ENCODE measurements around the gene CHD5.
A peak's percentile ranks its signal among the peaks of the same experiment; 100 is the strongest.

Gene CHD5

DNA sequence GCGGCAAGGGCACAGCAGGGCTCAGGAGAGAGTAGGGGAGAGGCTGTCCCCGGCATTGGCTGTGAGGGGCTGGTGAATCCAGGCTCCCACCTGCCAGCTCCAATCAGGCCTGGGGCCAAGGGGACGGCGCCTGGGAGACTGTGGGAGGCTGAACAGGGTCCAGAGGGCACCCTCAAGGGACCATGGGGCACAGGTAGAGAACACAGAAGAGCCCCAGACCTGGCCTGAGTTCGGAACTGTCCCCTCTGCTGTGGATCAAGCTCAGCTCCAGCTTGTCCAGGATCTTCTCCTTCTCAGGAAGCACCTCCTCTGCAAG is 67.5 kb downstream of the CHD5 start:
- no peak for DNase-seq (ENCODE audit: low spot score)

DNA sequence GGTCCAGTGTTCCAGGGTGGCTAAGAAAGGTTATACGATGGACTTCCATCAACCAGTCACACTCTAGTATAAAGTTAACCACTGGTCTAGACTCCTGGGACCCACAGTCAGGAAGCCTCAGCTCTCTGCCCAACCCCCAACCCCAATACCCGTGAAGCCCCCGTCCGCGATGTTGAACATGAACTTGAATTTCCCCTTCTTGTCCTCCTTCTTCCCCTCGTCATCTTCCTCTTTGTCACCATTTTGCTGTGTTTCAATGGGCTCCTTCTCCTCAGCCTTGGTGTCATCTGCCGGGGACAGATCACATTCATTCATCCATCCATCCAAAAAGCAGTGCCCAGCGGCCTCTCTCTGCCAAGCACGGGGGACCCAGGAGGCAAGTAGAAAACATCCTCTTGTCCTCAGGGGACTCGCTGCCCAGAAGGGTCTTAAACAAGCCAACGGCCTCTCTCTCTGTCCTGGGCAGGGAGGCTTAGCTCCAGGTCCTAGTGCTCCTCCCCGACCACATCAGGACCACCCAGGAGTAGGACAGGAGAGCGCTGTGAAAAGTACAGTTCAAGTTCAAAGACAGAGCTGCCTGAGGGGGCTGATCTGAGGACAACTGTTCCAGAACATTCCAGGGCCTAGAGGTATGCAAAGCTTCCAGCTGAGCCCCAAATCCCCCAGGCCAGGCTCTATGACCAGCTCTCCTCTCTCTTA is 68.0 kb downstream of the CHD5 start:
- DNase-seq (ENCODE audit: low spot score): no peak

DNA sequence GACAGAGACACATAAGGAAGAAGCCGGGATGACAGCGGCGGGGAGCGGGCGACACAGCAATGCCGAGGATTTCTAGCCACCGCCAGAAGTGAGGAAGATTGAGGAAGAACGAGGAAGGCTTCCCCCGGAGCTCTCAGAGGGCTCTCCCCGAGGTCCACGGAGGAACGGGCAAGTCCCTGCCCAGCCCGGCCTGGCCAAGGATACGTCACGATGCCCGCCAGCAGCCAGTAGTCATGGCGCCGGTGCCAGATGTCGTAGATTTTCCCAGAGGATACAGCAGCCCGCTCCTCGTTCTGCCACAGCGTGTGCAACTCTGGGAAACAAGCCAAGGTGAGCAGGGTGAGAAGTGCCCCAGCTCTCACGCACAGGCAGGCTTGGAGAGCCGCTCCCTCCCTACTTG is 68.5 kb downstream of the CHD5 start:
- DNase-seq (ENCODE audit: low spot score): no peak

DNA sequence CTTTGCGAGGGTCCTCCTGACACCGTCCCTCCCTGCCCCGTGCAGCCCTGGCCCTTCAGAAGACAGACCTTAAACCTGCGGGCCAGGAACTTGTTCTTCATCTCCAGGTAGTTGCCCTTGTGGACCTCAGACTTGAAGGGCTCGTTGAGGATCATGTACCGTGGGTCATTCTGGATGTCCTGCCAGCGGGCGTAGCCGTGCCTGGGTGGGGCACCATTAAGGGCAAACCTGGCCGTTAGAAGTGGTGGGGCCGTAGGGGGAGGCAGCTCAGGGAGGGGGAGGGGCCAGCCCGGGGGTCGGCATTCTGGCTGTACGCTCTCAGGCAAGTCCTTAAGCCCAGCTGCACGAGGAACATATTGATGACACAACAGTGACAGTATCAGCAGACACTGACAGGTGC is 69.8 kb downstream of the CHD5 start:
- DNase-seq (ENCODE audit: low spot score): no peak

DNA sequence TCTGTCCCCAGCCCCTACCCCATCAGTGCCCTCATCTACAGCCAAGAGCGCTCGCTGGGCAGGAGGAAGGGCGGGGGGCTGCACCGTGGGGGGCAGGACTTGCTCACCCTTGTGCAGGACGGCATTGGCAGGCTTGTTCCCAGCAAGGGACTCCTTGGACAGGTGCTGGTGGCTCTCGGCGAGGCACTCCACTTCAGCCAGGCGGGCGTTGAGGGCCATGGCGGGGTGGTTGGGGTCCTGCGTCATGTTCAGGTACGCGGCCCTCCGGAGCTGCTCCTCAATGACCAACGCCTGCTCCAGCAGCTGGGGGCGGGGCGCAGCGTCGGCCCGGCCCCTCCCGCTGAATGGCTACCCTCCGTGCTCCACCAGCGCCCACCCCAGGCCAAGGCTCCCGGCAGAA is 70.4 kb downstream of the CHD5 start:
- no peak for DNase-seq (ENCODE audit: low spot score)

DNA sequence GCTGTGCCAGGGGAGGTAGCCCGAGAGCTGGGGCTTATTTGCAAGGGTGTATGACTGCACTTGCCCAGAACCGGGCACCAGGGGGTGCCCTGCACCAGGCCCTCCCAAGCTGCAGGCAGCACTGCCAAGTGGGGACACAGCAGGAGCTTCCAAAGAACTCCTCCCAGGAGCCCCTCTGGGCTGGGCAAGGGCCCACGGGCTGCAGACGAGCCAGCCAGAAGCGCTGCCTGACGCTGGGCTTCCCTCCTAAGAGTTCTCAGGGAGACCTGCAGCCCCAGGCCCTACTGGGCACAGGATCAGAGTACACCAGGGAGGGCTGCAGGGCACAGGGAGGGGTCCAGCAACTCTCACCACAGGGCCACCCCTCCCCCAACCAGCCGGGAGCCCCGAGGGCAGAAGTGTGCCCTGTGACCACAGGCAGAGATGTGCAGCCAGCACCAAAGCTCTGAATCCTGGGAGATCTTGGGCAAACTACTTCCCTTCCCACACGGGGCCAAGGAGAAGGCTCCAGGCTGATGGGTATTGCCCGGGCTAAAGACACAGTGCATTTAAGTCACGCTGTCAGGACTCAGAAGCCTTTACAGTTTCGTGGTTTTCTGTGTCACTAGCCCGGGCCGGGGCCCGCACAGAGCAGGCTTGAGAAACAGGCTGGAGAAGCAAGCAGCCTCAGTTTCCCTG is 71.0 kb downstream of the CHD5 start:
- peak; percentile 72 for DNase-seq (ENCODE audit: low spot score)

DNA sequence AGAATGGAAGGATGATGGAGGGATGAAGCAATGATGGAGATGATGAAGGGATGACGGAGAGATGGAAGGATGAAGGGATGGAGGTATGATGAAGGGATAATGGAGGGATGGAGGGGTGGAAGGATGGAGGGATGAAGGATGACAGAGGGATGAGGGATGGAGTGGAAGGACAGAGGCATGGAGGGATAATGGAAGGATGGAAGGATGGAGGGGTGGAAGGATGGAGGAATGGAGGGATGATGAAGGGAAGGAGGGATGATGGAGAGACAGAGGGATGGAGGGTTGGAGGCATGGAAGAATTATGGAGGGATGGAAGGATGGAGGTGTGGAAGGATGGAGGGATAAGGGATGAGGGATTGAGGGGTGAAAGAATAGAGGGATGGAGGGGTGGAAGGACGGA is 71.6 kb downstream of the CHD5 start:
- DNase-seq (ENCODE audit: low spot score): no peak

DNA sequence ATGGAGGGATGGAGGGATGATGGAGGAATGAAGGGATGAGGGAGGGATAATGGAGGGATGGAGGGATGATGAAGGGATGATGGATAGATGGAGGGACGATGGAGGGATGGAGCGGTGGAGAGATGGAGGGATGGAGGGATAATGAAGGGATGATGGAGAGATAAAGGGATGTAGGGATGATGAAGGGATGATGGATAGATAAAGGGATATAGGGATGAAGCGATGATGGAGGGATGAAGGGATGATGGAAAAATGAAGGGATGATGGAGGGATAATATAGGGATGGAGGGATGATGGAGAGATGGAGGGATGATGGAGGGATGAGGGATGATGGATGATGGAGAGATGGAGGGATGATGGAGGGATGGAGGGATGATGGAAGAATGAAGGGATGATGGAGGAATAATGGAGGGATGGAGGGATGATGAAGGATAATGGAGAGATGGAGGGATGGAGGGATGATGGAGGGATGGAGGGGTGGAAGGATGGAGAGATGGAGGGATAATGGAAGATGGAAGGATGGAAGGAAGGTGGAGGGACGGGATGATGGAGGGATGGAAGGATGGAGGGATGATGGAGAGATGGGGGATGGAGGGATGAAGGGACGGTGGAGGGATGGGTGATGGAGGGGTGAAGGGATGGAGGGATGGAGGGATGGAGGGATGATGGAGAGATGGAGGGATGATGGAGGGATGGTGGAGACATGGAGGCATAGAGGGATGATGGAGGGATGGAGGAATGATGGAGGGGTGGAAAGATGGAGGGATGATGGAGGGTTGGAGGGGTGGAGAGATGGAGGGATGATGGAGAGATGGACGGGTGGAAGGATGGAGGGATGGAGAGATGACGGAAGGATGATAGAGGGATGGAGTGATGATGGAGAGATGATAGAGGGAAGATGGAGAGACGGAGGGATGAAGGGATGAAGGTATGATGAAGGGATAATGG is 72.4 kb downstream of the CHD5 start:
- DNase-seq (ENCODE audit: low spot score): no peak

DNA sequence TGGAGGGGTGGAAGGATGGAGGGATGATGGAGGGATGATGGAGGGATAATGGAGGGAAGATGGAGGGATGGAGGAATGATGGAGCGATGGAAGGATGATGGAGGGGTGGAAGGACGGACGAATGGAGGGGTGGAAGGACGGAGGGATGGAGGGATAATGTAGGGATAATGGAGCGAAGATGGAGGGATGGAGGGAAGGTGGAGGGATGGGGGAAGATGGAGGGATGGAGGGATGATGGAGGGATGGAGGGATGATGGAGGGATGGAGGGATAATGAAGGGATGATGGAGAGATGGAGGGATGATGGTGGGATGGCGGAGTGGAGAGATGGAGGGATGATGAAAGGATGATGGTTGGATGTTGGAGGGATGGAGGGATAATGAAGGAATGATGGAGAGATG is 73.1 kb downstream of the CHD5 start:
- DNase-seq (ENCODE audit: low spot score): no peak

DNA sequence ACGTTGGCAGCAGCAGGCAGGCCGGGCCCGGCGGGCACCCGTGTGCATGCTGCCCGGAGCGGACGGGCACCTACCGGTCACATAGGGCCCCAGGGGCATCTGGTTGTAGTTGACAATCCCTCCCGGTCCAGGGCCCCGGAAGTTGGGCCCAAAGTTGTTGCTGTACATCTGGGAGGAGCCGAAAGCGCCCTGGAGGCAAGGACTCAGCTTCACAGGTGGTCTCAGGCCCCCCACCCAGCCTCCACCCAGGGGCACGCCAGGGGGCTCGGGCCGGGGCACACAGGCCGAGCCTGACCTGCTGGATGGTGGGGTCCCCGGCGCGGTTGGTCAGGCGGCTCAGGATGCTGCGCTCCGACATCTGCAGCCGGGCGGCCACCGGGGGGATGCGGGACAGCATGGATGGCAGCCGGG is 73.8 kb downstream of the CHD5 start:
- no peak for DNase-seq (ENCODE audit: low spot score)

DNA sequence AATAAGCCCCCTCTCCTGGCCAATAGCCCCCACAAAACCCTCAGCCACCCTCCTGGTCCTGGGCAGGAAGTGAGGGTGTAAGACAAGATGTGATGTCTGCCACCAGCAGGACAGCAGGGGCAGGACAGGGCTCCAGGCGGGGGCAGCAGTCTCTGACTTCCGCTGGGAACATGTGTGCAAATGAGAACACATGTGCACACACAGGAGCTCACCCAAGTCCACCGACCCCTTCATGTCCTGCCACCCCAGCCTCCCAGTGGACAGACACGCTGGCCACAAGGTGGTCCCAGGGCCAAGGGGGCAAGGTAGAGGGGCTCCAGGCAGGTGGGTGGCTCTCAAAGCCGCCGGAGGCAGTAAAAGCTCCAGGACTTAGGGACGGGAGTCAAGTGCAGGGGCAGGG is 74.4 kb downstream of the CHD5 start:
- no peak for DNase-seq (ENCODE audit: low spot score)

DNA sequence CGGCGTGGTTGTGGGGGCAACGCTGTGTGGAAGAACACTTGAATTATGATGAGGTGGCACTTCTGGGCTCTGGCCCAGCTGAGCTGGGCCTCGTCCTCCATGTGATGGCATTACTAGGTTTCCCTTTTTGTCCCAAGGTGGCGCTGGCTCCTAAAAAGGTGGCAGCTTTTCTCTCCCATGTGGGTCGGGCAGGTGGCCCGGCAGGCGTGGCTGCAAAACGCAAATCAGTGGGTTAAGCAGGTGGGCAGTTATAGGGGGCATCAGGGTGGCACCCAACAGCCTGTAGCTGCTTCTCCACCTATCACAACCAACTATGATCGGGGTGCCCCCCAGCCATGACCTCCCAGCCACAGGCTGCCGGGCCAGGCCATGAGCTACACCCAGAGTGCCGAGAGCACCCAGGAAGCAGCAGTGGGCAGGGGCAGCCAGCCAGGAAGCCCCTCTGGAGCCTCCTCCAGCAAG is 74.9 kb downstream of the CHD5 start:
- DNase-seq (ENCODE audit: low spot score): peak; percentile 40

DNA sequence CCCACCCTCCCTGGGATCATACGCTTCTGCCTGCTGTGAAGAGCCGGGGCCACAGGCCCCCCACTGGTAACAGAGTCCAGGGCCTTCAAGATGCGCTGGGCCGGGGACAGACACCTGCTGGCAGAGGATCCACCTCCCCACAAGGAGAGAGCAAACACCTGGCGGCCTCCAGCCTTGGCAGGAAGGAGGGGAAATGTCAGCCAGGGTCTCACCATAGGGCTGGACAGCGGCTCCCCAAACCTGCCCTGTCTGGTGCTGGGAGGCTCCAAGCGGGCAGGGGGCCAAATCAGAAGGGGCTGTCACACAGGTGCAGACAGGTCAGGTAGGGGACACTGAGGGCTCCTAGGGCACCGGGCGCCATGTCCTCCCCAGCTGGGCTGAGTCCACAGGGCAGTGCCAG is 75.5 kb downstream of the CHD5 start:
- no peak for DNase-seq (ENCODE audit: low spot score)

DNA sequence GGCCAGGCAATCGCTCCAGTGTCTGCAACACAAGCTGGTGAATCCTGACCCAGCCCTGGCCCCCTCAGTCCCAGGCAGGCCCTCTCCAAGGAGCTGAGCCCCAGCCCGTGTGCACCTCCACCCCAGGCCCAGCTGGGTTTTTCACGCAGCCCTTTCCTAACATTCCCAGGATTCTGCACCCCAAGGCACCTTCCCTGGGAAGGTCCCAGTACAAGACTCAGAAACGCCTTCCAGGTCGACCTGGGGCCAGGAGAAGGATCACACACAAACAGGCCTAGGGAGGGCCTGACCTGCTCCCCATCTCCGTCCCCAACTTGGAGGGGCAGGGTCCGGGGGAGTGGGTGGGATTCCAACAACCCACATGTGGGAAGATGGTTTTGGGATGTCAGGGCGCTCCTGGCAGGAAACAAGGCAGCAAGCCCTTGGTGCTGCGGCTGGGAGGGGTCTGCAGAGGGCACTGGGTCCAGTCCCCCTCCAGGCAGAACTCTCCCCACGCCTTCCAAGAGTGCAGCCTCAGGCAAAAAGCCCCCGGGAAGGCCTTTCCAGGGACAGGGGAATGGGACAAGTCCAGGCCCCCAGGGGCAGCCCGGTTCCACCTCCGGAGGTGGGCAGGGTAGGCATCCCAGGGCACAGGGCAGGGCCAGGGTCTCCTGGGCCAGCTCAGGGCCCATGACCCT is 76.1 kb downstream of the CHD5 start:
- no peak for DNase-seq (ENCODE audit: low spot score)

DNA sequence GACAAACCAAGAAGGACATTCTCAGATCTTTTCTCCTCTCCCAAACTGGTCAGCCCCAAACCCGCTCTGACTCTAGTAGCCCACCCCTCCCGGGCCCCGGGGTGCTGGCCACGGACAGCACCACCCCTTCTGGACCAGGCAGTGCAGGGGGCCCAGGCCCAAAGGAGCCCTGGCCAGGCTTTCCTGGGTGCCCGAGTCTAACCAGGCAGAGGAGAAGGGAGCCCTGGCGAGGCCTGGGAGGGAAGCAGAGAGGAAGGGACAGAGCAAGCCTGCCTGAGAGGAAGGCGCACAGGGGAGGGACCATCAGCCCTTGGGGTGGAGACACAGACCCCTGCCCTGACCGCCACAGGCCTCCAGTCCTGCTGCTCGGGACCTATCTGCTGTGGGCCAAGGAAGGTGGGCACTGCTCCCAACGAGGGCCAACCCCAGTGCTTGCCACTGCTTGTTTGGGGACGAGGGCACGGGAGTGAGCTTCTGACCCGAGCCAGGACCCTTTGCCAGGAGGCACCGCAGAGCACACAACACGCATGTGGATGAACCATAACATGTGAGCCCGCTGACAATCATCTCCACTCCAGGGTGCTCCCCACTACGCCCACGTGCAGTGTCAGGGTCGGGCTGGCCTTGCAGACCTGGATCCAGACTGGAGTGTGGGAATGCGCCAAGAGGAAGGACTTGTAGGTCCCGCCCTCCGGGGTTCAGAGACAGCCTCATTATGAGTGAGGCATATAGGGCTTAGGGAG is 76.8 kb downstream of the CHD5 start:
- no peak for DNase-seq (ENCODE audit: low spot score)

DNA sequence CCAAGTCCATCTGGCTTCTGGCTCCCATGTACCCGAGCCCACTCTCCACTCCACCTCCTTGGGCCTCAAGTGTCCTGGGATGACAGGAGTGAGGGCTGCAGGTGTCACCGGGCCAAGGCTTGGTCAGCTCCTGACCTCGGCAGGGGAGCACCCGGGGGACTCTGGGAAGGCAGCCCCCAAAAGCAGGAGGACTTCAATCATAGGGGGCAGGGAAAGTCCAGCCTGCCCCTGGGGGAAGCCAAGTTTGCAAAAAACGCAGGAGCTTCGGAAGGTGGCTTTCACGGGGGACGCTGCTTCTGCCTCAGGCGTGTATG is 77.6 kb downstream of the CHD5 start:
- no peak for DNase-seq (ENCODE audit: low spot score)

DNA sequence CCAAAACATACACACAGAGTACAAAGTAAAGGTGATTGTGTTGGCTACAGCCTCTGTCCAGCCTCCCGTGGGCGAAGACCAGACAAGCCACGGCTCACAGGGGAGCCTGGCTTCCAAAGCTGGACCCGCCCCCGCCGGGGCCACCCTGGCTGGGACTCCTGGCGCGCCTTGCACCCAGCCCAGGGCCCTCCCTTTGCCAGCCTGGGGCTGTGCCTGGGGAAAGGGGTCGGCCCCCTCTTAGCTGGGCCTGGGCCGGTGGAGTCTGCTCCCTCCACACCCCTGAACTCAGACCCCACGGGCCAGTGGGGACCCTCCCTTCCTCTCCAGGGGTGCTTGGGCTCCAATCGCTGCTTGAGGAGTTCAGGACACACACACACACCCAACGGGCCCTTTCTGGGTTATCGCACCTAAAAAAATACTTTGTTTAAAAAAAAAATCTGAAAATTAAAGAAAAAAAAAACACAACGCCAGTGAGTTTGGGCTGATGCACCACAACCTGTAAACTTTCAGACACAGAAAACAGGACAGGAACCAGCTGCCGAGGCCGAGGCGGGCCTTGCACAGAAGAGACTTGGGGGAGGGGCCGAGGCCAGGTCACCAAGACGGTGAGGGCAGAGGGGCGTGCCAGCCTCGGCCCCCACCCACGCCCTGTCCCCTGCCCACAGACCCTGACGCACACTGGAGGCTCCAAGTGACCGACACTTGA is 78.1 kb downstream of the CHD5 start:
- no peak for DNase-seq (ENCODE audit: low spot score)

DNA sequence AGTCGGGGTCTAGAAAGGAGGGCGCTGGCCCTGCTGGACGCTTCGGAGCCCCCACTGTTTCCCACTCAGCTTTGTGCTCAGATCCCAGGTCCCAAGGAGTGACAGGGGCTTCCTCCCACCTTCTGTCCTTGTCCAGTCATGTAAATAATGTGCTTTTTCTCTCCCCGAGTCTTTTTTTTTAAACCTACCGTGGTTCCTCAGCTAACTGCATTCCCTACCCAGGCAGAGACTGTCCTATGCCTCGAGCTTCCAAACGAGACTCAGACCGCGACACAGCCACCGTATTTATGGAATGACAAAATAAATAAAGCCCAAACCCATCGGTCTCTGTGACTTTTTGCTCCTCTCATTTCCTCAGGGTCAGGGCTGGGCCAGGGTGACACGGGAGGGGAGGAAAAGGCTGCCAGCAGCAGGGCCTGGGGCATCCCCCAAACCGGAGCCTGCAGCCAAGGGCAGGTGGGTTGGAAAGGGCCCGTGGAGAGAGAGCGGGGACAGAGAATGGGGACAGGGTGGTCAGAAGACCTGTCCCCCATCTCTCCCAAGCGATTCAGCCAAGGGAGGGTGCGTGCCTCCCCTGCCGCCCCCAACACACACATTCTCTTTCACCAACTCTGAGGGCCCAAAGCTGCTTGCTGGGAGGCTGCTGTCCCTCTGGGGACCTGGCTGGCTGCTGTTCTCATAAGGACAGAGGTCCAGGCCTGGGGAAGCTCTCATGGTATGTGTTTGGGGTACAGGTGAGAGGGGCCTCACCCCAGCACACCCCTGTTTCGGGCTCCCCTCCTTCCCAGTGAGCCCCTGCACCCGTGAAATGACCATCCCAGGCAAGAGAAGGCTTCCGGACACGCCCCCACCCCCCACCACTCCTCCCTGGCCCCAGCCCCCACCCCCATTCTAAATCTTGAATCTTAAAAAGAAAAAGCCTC is 79.0 kb downstream of the CHD5 start:
- no peak for DNase-seq (ENCODE audit: low spot score)

DNA sequence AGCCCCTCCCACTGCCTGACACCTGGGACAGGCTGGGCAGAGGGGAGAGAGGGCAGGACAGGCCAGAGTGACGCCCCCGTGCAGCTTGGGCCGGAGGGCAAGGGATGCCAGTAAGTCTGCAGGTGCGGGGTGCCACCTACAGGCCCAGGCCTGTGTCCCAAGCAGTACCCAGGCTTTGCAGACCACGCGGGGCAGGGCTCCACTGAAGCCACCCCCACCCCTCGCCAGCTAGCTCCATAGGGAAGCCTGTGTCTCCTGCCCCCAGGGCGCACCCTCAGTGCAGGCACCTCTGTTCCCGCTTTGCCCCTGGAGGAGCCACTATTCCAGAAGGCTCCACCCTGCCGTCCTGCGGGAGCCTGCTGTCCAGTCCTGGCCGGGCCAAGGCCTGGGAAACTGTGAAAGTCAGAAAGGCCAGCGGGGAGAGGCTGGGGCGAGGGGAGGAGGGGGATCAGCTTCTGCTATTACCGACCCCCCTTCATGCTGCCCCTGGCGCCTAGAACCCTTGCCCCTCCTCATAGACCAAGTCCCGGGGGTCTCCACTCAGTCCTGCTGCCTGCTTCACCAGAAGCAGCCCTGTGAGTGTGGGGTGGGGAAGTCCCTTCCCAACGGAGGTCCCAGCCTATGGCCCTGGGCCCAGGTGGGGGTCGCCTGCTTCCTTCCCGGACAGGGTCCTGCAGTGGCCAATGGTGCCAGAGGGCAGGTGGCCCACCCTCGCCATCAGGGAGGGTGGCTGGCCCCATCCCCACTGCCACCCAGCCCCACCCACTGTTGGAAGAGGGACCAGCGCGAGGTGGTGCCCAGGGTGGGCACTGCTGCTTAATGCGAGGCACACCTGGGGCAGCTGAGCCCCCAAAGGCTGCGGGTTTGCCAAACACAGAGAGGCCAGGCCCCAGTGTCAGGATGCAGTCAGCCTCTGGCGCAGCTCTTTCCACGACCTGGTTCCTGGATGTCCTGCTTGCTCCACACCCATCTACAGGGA is 80.0 kb downstream of the CHD5 start:
- DNase-seq (ENCODE audit: low spot score): peak; percentile 14
